ENCODE results near the gene IL21R.

Gene IL21R

GRCh38 chr16:27468941-27469531, 67.1 kb downstream of the IL21R start:
- DNase-seq: no peak

- DNase-seq: no peak
Measured at GRCh38 chr16:27470567-27471431, 68.8 kb downstream of the IL21R start.

- no peak for DNase-seq
Measured at GRCh38 chr16:27471661-27472060, 69.7 kb downstream of the IL21R start.

- no peak for DNase-seq
Measured at GRCh38 chr16:27472091-27473020, 70.4 kb downstream of the IL21R start.

- DNase-seq: no peak
Measured at GRCh38 chr16:27473101-27473900, 71.3 kb downstream of the IL21R start.

- no peak for DNase-seq
Measured at GRCh38 chr16:27474041-27474440, 72.1 kb downstream of the IL21R start.

GRCh38 chr16:27474921-27475320, 72.9 kb downstream of the IL21R start:
- DNase-seq: no peak

- no peak for DNase-seq
Measured at GRCh38 chr16:27475561-27475960, 73.6 kb downstream of the IL21R start.

GRCh38 chr16:27476240-27476639, 74.3 kb downstream of the IL21R start:
- no peak for DNase-seq

- no peak for DNase-seq
Measured at GRCh38 chr16:27480761-27481160, 78.8 kb downstream of the IL21R start.

- DNase-seq: no peak
Measured at GRCh38 chr16:27481282-27481934, 79.4 kb downstream of the IL21R start.

- no peak for DNase-seq
Measured at GRCh38 chr16:27482397-27483087, 80.6 kb downstream of the IL21R start.

- no peak for DNase-seq
Measured at GRCh38 chr16:27483088-27483437, 81.1 kb downstream of the IL21R start.

- DNase-seq: no peak
Measured at GRCh38 chr16:27483624-27484023, 81.7 kb downstream of the IL21R start.

GRCh38 chr16:27485126-27485525, 83.2 kb downstream of the IL21R start:
- DNase-seq: no peak

GRCh38 chr16:27485811-27486210, 83.8 kb downstream of the IL21R start:
- no peak for DNase-seq

GRCh38 chr16:27486344-27486743, 84.4 kb downstream of the IL21R start:
- no peak for DNase-seq

GRCh38 chr16:27486760-27487159, 84.8 kb downstream of the IL21R start:
- no peak for DNase-seq

GRCh38 chr16:27489421-27489820, 87.4 kb downstream of the IL21R start:
- DNase-seq: no peak

GRCh38 chr16:27489906-27490305, 87.9 kb downstream of the IL21R start:
- DNase-seq: no peak

GRCh38 chr16:27491894-27492587, 90.1 kb downstream of the IL21R start:
- no peak for DNase-seq
